Measurements from ENCODE around the gene UGT2B28.
"Not testable (repeated sequence)": the region's sequence is repeated elsewhere in the genome, so short reads cannot be mapped to it uniquely, and the experiment has no call there.

DNA sequence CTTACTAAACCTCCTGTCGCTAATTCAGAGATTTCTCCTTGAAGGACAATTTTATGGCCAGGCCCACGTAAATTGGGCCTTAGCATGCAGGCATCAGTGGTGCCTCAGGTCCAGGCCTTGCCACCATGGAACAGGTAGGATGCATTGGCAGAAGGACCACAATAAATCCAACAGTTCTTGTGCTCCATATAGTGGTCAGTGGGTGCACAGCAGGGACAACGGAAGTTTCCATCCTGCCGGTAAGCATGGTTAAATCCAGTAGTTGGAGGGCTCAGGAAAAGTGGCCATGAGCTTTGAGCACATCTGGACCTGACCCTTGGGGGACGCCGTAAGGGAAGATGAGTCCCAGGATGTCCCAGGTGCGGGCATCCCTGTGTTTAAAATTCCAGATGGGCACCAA, 11.7 kb upstream of the UGT2B28 start:
- TF ChIP-seq POLR2A (IDR thresholded peaks at IDR 0.05; ENCODE audit: control extremely low read depth in 1 of 2, low read depth in 2 of 2, low read length in 2 of 2); ZNF274 (IDR thresholded peaks at IDR 0.05; ENCODE audit: borderline replicate concordance, extremely low read depth, low read length); HDAC2 (IDR thresholded peaks at IDR 0.05; ENCODE audit: borderline replicate concordance in 1 of 2, low read depth in 2 of 2, low read length in 2 of 2); GABPA (IDR thresholded peaks at IDR 0.05; ENCODE audit: borderline replicate concordance, insufficient read depth, low read length); EZH2 (IDR thresholded peaks at IDR 0.05; ENCODE audit: low read depth, low read length, severe bottlenecking); HDAC6 (IDR thresholded peaks at IDR 0.05; ENCODE audit: low read depth, low read length); EP300 (IDR thresholded peaks at IDR 0.05; ENCODE audit: borderline replicate concordance in 1 of 2, low read depth in 2 of 2, low read length in 2 of 2); ASH2L (IDR thresholded peaks at IDR 0.05; ENCODE audit: low read length); KDM5A (IDR thresholded peaks at IDR 0.05; ENCODE audit: low read length): not testable (repeated sequence)
- TF ChIP-seq, protein P1, sequence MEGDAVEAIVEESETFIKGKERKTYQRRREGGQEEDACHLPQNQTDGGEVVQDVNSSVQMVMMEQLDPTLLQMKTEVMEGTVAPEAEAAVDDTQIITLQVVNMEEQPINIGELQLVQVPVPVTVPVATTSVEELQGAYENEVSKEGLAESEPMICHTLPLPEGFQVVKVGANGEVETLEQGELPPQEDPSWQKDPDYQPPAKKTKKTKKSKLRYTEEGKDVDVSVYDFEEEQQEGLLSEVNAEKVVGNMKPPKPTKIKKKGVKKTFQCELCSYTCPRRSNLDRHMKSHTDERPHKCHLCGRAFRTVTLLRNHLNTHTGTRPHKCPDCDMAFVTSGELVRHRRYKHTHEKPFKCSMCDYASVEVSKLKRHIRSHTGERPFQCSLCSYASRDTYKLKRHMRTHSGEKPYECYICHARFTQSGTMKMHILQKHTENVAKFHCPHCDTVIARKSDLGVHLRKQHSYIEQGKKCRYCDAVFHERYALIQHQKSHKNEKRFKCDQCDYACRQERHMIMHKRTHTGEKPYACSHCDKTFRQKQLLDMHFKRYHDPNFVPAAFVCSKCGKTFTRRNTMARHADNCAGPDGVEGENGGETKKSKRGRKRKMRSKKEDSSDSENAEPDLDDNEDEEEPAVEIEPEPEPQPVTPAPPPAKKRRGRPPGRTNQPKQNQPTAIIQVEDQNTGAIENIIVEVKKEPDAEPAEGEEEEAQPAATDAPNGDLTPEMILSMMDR (IDR thresholded peaks at IDR 0.05; ENCODE audit: control extremely low read depth in 1 of 3, insufficient read depth in 1 of 3, low read depth in 1 of 3, low read length in 3 of 3) = not testable (repeated sequence)
- peak; percentile 21 to 29; a peak in 2 of 4 replicates for TF ChIP-seq RAD21 (IDR thresholded peaks at IDR 0.05 in 1 of 2, conservative IDR thresholded peaks at IDR 0.05 in 1 of 2; ENCODE audit: low read depth in 2 of 2, low read length in 2 of 2)
- TF ChIP-seq, protein P2, sequence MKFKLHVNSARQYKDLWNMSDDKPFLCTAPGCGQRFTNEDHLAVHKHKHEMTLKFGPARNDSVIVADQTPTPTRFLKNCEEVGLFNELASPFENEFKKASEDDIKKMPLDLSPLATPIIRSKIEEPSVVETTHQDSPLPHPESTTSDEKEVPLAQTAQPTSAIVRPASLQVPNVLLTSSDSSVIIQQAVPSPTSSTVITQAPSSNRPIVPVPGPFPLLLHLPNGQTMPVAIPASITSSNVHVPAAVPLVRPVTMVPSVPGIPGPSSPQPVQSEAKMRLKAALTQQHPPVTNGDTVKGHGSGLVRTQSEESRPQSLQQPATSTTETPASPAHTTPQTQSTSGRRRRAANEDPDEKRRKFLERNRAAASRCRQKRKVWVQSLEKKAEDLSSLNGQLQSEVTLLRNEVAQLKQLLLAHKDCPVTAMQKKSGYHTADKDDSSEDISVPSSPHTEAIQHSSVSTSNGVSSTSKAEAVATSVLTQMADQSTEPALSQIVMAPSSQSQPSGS (IDR thresholded peaks at IDR 0.05; ENCODE audit: low read length) = not testable (repeated sequence)
